ENCODE data around the gene KHK.

The KHK gene

DNA sequence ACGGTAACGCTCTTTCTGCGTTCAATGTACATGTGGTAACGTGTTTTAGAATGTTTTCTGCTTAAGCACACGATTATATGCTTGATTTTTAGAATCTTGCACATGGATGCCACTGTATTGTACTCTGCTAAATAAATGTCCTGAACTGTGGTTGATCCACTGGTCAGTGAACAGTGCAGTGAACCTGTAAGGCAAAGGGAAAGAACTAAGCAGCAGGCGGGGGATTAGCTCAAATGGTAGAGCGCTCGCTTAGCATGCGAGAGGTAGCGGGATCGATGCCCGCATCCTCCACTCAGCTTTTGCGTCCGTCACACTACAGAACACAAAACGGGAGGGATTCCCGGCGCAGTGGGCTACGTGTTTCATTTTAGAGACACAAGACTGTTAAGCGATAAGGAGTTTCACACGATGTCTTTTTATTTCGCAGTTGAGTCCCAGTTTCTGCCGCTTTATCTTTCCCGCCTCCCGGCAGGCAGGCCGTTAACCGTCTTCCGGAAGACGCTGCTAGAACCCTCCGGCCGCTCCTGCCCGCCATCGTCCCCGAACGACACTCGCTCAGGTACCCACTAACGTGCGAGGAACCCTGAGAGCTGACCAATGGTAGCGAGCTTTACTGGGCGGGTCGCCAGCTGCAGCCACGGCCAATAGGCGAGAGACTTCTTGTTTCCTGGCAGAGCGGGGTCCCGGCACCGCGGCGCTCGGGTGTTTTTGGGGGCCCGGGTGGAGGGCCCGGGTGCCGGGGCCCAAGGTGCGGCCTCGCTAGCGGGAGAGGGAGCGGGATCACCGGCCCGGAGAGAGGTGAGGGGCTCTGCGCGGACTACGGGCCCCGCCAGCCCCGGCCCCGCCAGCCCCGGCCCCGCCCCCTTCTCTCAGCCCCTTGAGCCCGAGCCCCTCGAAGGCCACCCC lies 35.3 kb upstream of the KHK start, which contains the start of gene AGBL5 (continued):
- TF ChIP-seq, protein P1, sequence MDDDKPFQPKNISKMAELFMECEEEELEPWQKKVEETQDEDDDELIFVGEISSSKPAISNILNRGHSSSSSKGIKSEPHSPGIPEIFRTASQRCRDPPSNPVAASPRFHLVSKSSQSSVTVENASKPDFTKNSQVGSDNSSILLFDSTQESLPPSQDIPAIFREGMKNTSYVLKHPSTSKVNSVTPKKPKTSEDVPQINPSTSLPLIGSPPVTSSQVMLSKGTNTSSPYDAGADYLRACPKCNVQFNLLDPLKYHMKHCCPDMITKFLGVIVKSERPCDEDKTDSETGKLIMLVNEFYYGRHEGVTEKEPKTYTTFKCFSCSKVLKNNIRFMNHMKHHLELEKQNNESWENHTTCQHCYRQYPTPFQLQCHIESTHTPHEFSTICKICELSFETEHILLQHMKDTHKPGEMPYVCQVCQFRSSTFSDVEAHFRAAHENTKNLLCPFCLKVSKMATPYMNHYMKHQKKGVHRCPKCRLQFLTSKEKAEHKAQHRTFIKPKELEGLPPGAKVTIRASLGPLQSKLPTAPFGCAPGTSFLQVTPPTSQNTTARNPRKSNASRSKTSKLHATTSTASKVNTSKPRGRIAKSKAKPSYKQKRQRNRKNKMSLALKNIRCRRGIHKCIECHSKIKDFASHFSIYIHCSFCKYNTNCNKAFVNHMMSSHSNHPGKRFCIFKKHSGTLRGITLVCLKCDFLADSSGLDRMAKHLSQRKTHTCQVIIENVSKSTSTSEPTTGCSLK (tag by site-specific recombination; IDR thresholded peaks at IDR 0.05), result no peak
- TF ChIP-seq, protein P2, sequence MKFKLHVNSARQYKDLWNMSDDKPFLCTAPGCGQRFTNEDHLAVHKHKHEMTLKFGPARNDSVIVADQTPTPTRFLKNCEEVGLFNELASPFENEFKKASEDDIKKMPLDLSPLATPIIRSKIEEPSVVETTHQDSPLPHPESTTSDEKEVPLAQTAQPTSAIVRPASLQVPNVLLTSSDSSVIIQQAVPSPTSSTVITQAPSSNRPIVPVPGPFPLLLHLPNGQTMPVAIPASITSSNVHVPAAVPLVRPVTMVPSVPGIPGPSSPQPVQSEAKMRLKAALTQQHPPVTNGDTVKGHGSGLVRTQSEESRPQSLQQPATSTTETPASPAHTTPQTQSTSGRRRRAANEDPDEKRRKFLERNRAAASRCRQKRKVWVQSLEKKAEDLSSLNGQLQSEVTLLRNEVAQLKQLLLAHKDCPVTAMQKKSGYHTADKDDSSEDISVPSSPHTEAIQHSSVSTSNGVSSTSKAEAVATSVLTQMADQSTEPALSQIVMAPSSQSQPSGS (tag by site-specific recombination; IDR thresholded peaks at IDR 0.05; ENCODE audit: low read depth), result no peak
- TF ChIP-seq, protein P3, sequence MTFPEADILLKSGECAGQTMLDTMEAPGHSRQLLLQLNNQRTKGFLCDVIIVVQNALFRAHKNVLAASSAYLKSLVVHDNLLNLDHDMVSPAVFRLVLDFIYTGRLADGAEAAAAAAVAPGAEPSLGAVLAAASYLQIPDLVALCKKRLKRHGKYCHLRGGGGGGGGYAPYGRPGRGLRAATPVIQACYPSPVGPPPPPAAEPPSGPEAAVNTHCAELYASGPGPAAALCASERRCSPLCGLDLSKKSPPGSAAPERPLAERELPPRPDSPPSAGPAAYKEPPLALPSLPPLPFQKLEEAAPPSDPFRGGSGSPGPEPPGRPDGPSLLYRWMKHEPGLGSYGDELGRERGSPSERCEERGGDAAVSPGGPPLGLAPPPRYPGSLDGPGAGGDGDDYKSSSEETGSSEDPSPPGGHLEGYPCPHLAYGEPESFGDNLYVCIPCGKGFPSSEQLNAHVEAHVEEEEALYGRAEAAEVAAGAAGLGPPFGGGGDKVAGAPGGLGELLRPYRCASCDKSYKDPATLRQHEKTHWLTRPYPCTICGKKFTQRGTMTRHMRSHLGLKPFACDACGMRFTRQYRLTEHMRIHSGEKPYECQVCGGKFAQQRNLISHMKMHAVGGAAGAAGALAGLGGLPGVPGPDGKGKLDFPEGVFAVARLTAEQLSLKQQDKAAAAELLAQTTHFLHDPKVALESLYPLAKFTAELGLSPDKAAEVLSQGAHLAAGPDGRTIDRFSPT (tag by site-specific recombination; IDR thresholded peaks at IDR 0.05), result peak; percentile 67; the same call in 1 of the 2 replicates
- no peak for TF ChIP-seq ZNF529 (tag by site-specific recombination; IDR thresholded peaks at IDR 0.05; ENCODE audit: insufficient replicate concordance)
- TF ChIP-seq OVOL3 (tag by site-specific recombination; IDR thresholded peaks at IDR 0.05), result peak; percentile 58; the same call in 1 of the 2 replicates
- TF ChIP-seq ZNF626 (tag by site-specific recombination; IDR thresholded peaks at IDR 0.05), result no peak
- TF ChIP-seq SCRT2 (tag by site-specific recombination; IDR thresholded peaks at IDR 0.05), result peak; percentile 38
- TF ChIP-seq ZNF350 (tag by site-specific recombination; IDR thresholded peaks at IDR 0.05), result no peak
- TF ChIP-seq, protein P4, sequence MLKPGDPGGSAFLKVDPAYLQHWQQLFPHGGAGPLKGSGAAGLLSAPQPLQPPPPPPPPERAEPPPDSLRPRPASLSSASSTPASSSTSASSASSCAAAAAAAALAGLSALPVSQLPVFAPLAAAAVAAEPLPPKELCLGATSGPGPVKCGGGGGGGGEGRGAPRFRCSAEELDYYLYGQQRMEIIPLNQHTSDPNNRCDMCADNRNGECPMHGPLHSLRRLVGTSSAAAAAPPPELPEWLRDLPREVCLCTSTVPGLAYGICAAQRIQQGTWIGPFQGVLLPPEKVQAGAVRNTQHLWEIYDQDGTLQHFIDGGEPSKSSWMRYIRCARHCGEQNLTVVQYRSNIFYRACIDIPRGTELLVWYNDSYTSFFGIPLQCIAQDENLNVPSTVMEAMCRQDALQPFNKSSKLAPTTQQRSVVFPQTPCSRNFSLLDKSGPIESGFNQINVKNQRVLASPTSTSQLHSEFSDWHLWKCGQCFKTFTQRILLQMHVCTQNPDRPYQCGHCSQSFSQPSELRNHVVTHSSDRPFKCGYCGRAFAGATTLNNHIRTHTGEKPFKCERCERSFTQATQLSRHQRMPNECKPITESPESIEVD (tag by site-specific recombination; IDR thresholded peaks at IDR 0.05), result no peak
- no peak for TF ChIP-seq ZNF19 (tag by site-specific recombination; IDR thresholded peaks at IDR 0.05; ENCODE audit: low read depth)
- no peak for TF ChIP-seq ZNF624 (tag by site-specific recombination; IDR thresholded peaks at IDR 0.05)
- no peak for TF ChIP-seq SALL2 (tag by site-specific recombination; IDR thresholded peaks at IDR 0.05; ENCODE audit: borderline replicate concordance)
- peak; percentile 85 for TF ChIP-seq SP7 (tag by site-specific recombination; IDR thresholded peaks at IDR 0.05)
- TF ChIP-seq ZNF416 (tag by site-specific recombination; IDR thresholded peaks at IDR 0.05), result no peak
- TF ChIP-seq, protein P5, sequence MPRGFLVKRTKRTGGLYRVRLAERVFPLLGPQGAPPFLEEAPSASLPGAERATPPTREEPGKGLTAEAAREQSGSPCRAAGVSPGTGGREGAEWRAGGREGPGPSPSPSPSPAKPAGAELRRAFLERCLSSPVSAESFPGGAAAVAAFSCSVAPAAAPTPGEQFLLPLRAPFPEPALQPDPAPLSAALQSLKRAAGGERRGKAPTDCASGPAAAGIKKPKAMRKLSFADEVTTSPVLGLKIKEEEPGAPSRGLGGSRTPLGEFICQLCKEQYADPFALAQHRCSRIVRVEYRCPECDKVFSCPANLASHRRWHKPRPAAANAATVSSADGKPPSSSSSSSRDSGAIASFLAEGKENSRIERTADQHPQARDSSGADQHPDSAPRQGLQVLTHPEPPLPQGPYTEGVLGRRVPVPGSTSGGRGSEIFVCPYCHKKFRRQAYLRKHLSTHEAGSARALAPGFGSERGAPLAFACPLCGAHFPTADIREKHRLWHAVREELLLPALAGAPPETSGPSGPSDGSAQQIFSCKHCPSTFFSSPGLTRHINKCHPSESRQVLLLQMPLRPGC (tag by site-specific recombination; IDR thresholded peaks at IDR 0.05), result peak; percentile 22
- TF ChIP-seq SP3 (tag by site-specific recombination; IDR thresholded peaks at IDR 0.05), result no peak; the same call in none of the 2 replicates
- TF ChIP-seq HOXA7 (CRISPR knock-in tag; IDR thresholded peaks at IDR 0.05; ENCODE audit: borderline replicate concordance), result peak; percentile 17; the same call in 1 of the 2 replicates
- no peak for TF ChIP-seq ZNF768 (tag by site-specific recombination; IDR thresholded peaks at IDR 0.05)
- TF ChIP-seq ZNF24 (tag by site-specific recombination; IDR thresholded peaks at IDR 0.05), result peak; percentile 34; the same call in 1 of the 2 replicates
- 0 out of 2 replicates have a peak, but pooled peaks have one; percentile 22 for TF ChIP-seq REPIN1 (tag by site-specific recombination; IDR thresholded peaks at IDR 0.05; ENCODE audit: low read depth)
- TF ChIP-seq, protein P6, sequence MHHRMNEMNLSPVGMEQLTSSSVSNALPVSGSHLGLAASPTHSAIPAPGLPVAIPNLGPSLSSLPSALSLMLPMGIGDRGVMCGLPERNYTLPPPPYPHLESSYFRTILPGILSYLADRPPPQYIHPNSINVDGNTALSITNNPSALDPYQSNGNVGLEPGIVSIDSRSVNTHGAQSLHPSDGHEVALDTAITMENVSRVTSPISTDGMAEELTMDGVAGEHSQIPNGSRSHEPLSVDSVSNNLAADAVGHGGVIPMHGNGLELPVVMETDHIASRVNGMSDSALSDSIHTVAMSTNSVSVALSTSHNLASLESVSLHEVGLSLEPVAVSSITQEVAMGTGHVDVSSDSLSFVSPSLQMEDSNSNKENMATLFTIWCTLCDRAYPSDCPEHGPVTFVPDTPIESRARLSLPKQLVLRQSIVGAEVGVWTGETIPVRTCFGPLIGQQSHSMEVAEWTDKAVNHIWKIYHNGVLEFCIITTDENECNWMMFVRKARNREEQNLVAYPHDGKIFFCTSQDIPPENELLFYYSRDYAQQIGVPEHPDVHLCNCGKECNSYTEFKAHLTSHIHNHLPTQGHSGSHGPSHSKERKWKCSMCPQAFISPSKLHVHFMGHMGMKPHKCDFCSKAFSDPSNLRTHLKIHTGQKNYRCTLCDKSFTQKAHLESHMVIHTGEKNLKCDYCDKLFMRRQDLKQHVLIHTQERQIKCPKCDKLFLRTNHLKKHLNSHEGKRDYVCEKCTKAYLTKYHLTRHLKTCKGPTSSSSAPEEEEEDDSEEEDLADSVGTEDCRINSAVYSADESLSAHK (tag by site-specific recombination; IDR thresholded peaks at IDR 0.05), result 0 out of 2 replicates have a peak, but pooled peaks have one; percentile 9
- TF ChIP-seq ZNF112 (tag by site-specific recombination; IDR thresholded peaks at IDR 0.05), result no peak
